DOHH2 (cell line): ENCODE measurements around the gene CLDN34.

Source experiments
- H3F3A ChIP-seq: fragments of 200-600 bp; sonication (generic), shearing (Covaris generic); 2 replicates; pipeline ENCODE4 v1.6.0; 2016; ENCODE audit warnings: antibody characterized with exemption, mild to moderate bottlenecking; ENCODE audit not compliant: control insufficient read depth, insufficient read depth
- H3K27ac ChIP-seq: fragments of 200-600 bp; sonication (generic); 2 replicates; pipeline ENCODE4 v1.5.1; 2014; ENCODE audit warnings: low read depth, mild to moderate bottlenecking, low read length, moderate library complexity
- H3K27me3 ChIP-seq: fragments of 200-600 bp; sonication (generic); 2 replicates; pipeline ENCODE4 v1.6.1; 2014; ENCODE audit warnings: mild to moderate bottlenecking, low read length, mixed read lengths; ENCODE audit not compliant: control insufficient read depth
- H3K36me3 ChIP-seq: fragments of 200-600 bp; sonication (generic); 2 replicates; pipeline ENCODE4 v1.6.1; 2014; ENCODE audit warnings: mild to moderate bottlenecking, low read length, moderate library complexity, mixed read lengths; ENCODE audit not compliant: control insufficient read depth
- H3K4me1 ChIP-seq: fragments of 200-600 bp; sonication (generic); 2 replicates; pipeline ENCODE4 v1.6.1; 2014; ENCODE audit warnings: mild to moderate bottlenecking, low read length, mixed read lengths; ENCODE audit not compliant: control insufficient read depth
- H3K4me2 ChIP-seq: fragments of 200-600 bp; sonication (generic); 2 replicates; pipeline ENCODE4 v1.6.0; 2014; ENCODE audit warnings: mild to moderate bottlenecking, low read length, moderate library complexity
- H3K4me3 ChIP-seq: fragments of 200-600 bp; sonication (generic); 2 replicates; pipeline ENCODE4 v1.5.1; 2014; ENCODE audit warnings: mild to moderate bottlenecking, low read length, mixed read lengths
- H3K79me2 ChIP-seq: fragments of 200-600 bp; sonication (generic); 2 replicates; pipeline ENCODE4 v1.6.1; 2014; ENCODE audit warnings: mild to moderate bottlenecking, low read length, mixed read lengths; ENCODE audit not compliant: control insufficient read depth
- H3K9me2 ChIP-seq: fragments of 200-600 bp; sonication (generic); replicated peaks from 2 replicates; pipeline ENCODE4 v1.6.1; 2014; ENCODE audit warnings: mild to moderate bottlenecking, low read length, mixed read lengths; ENCODE audit not compliant: control insufficient read depth
- H3K9me3 ChIP-seq: fragments of 200-600 bp; sonication (generic); 2 replicates; pipeline ENCODE4 v1.6.1; 2014; ENCODE audit warnings: antibody characterized with exemption, low read length, mixed read lengths; ENCODE audit not compliant: control insufficient read depth, insufficient read depth
- H4K20me1 ChIP-seq: fragments of 200-600 bp; sonication (generic); 2 replicates; pipeline ENCODE4 v1.6.0; 2014; ENCODE audit warnings: low read depth, mild to moderate bottlenecking, antibody characterized with exemption, low read length, moderate library complexity; ENCODE audit not compliant: control insufficient read depth, insufficient read depth
- CTCF ChIP-seq: fragments of 200-600 bp; sonication (generic); IDR thresholded peaks from one replicate; pipeline ENCODE4 v1.5.1; 2014; ENCODE audit warnings: antibody characterized with exemption, mild to moderate bottlenecking, low read depth, low read length; ENCODE audit not compliant: poor library complexity, severe bottlenecking
- EZH2phosphoT487 ChIP-seq: fragments of 200-600 bp; sonication (generic); IDR thresholded peaks from 2 replicates; pipeline ENCODE4 v1.6.1; 2017; ENCODE audit warnings: borderline replicate concordance, mild to moderate bottlenecking, antibody characterized with exemption, low read length, moderate library complexity, mixed read lengths

The CLDN34 gene

GRCh38 chrX:10001496-10001895 is 34.3 kb downstream of the CLDN34 start:
- Histone ChIP-seq H4K20me1 (no peaks in the 10 kb centered on the region), H3K79me2 (no peaks in the 10 kb centered on the region), H3K4me2 (no peak overlapping the region), H3K36me3 (no peaks in the 10 kb centered on the region), H3K9me2 (no peaks in the 10 kb centered on the region), H3K4me3 (no peak overlapping the region), H3K27ac (no peak overlapping the region), H3F3A (no peaks in the 10 kb centered on the region), H3K27me3 (0 out of 2 replicates have a peak, but pooled peaks cover 5% of the 10 kb centered on the region), H3K9me3 (no peaks in the 10 kb centered on the region), H3K4me1 (0 out of 2 replicates have a peak, but pooled peaks cover 4% of the 10 kb centered on the region)
- TF ChIP-seq EZH2phosphoT487 = no peak
- TF ChIP-seq CTCF = no peak

GRCh38 chrX:10004832-10005475 is 37.8 kb downstream of the CLDN34 start:
- Histone ChIP-seq H3F3A (no peaks in the 10 kb centered on the region), H3K4me2 (no peak overlapping the region), H3K4me3 (no peak overlapping the region), H3K9me3 (no peaks in the 10 kb centered on the region), H3K9me2 (no peaks in the 10 kb centered on the region), H3K36me3 (no peaks in the 10 kb centered on the region), H3K4me1 (peaks cover 5% of the 10 kb centered on the region), H4K20me1 (no peaks in the 10 kb centered on the region), H3K79me2 (no peaks in the 10 kb centered on the region), H3K27ac (no peak overlapping the region), H3K27me3 (0 out of 2 replicates have a peak, but pooled peaks cover 5% of the 10 kb centered on the region)
- TF ChIP-seq CTCF (no peak), EZH2phosphoT487 (no peak)

GRCh38 chrX:10006086-10006485 is 38.9 kb downstream of the CLDN34 start:
- H3F3A ChIP-seq = no peaks in the 10 kb centered on the region
- no peaks in the 10 kb centered on the region for H3K9me3 ChIP-seq
- H3K4me3 ChIP-seq = no peak overlapping the region
- TF ChIP-seq EZH2phosphoT487 = no peak
- TF ChIP-seq CTCF = no peak
- H3K27me3 ChIP-seq = 0 out of 2 replicates have a peak, but pooled peaks cover 5% of the 10 kb centered on the region
- H3K79me2 ChIP-seq = no peaks in the 10 kb centered on the region
- no peaks in the 10 kb centered on the region for H3K9me2 ChIP-seq
- peaks cover 16% of the 10 kb centered on the region for H3K4me1 ChIP-seq
- H3K27ac ChIP-seq = no peak overlapping the region
- H3K4me2 ChIP-seq = no peak overlapping the region
- H4K20me1 ChIP-seq = no peaks in the 10 kb centered on the region
- H3K36me3 ChIP-seq = no peaks in the 10 kb centered on the region
